Measurements from ENCODE around the gene CT47C1. TPM values are rescaled to one million over a fixed set of nuclear protein-coding genes. Genes with fewer than 3 reads are reported as not detected.
"Not testable (repeated sequence)": the region's sequence is repeated elsewhere in the genome, so short reads cannot be mapped to it uniquely, and the experiment has no call there.

Gene CT47C1
- polyA plus RNA-seq, 1 donor (not counting 4 experiments of a cell fraction or from before 2014, with no cell fraction given), result not detected

- H3K36me3 ChIP-seq (ENCODE audit: control insufficient read depth in 2 of 2, extremely low read depth in 1 of 2, insufficient read depth in 2 of 2, low read length in 2 of 2); H4K20me1 ChIP-seq (ENCODE audit: control insufficient read depth, extremely low read depth, insufficient read depth, low read length); H3K27me3 ChIP-seq (ENCODE audit: control insufficient read depth, extremely low read depth, insufficient read depth, low read length); dilution Hi-C loops (cut with MboI; ENCODE audit: extremely low pct_ligation_motif_present, low sequenced_read_pairs); H3K9ac ChIP-seq (ENCODE audit: control insufficient read depth, extremely low read depth, insufficient read depth, low read length); DNase-seq (ENCODE audit: low read depth, low spot score); H3K79me2 ChIP-seq (ENCODE audit: control insufficient read depth, insufficient read depth, low read length); H2AFZ ChIP-seq (ENCODE audit: control insufficient read depth, low read length); H3K4me3 ChIP-seq (ENCODE audit: control insufficient read depth in 2 of 3, extremely low read depth in 1 of 3, insufficient read depth in 2 of 3, low read depth in 1 of 3, low read length in 3 of 3); FAIRE-seq; H3K27ac ChIP-seq (ENCODE audit: control insufficient read depth, insufficient read depth, low read length); H3K4me2 ChIP-seq (ENCODE audit: control insufficient read depth, extremely low read depth, insufficient read depth, low read depth, low read length); H3K4me1 ChIP-seq (ENCODE audit: control insufficient read depth, extremely low read depth, insufficient read depth, low read length); H3K9me1 ChIP-seq (ENCODE audit: control insufficient read depth, extremely low read depth, insufficient read depth, low read length); H3K9me3 ChIP-seq (ENCODE audit: control insufficient read depth, low read depth, low read length): not testable (repeated sequence)
Observed at GRCh38 chrX:119027960-119028732, 44.6 kb upstream of the CT47C1 start.

GRCh38 chrX:119028733-119029330 lies 44.0 kb upstream of the CT47C1 start:
- Histone ChIP-seq H3K9me1 (ENCODE audit: control insufficient read depth, extremely low read depth, insufficient read depth, low read length) (no peaks in the 10 kb centered on the region), H3K9ac (ENCODE audit: control insufficient read depth, extremely low read depth, insufficient read depth, low read length) (no peak overlapping the region), H3K27me3 (ENCODE audit: control insufficient read depth, extremely low read depth, insufficient read depth, low read length) (no peaks in the 10 kb centered on the region), H3K4me2 (ENCODE audit: control insufficient read depth, extremely low read depth, insufficient read depth, low read depth, low read length) (no peak overlapping the region), H4K20me1 (ENCODE audit: control insufficient read depth, extremely low read depth, insufficient read depth, low read length) (no peaks in the 10 kb centered on the region), H2AFZ (ENCODE audit: control insufficient read depth, low read length) (no peak overlapping the region), H3K27ac (ENCODE audit: control insufficient read depth, insufficient read depth, low read length) (no peak overlapping the region), H3K9me3 (ENCODE audit: control insufficient read depth, low read depth, low read length) (no peaks in the 10 kb centered on the region), H3K79me2 (ENCODE audit: control insufficient read depth, insufficient read depth, low read length) (no peaks in the 10 kb centered on the region), H3K4me3 (ENCODE audit: control insufficient read depth in 2 of 3, extremely low read depth in 1 of 3, insufficient read depth in 2 of 3, low read depth in 1 of 3, low read length in 3 of 3) (no peak overlapping the region), H3K36me3 (ENCODE audit: control insufficient read depth in 2 of 2, extremely low read depth in 1 of 2, insufficient read depth in 2 of 2, low read length in 2 of 2) (no peaks in the 10 kb centered on the region), H3K4me1 (ENCODE audit: control insufficient read depth, extremely low read depth, insufficient read depth, low read length) (no peaks in the 10 kb centered on the region)
- DNase-seq (ENCODE audit: low read depth, low spot score) (no peak), FAIRE-seq (no peak)
- dilution Hi-C loops (cut with MboI; ENCODE audit: extremely low pct_ligation_motif_present, low sequenced_read_pairs), result no loop called here
- TF ChIP-seq CTCF (optimal IDR thresholded peaks at IDR 0.05 in 1 of 3, IDR thresholded peaks at IDR 0.05 in 1 of 3, conservative IDR thresholded peaks at IDR 0.05 in 1 of 3; ENCODE audit: extremely low read depth in 1 of 3, insufficient read depth in 2 of 3, low read length in 3 of 3) (no peak), EZH2 (IDR thresholded peaks at IDR 0.05; ENCODE audit: low read length) (no peak)

GRCh38 chrX:119029656-119030055 lies 43.1 kb upstream of the CT47C1 start:
- FAIRE-seq; dilution Hi-C loops (cut with MboI; ENCODE audit: extremely low pct_ligation_motif_present, low sequenced_read_pairs); H3K79me2 ChIP-seq (ENCODE audit: control insufficient read depth, insufficient read depth, low read length); H3K9me1 ChIP-seq (ENCODE audit: control insufficient read depth, extremely low read depth, insufficient read depth, low read length); H3K9me3 ChIP-seq (ENCODE audit: control insufficient read depth, low read depth, low read length); H3K9ac ChIP-seq (ENCODE audit: control insufficient read depth, extremely low read depth, insufficient read depth, low read length); H3K36me3 ChIP-seq (ENCODE audit: control insufficient read depth in 2 of 2, extremely low read depth in 1 of 2, insufficient read depth in 2 of 2, low read length in 2 of 2); H3K27ac ChIP-seq (ENCODE audit: control insufficient read depth, insufficient read depth, low read length); H3K4me3 ChIP-seq (ENCODE audit: control insufficient read depth in 2 of 3, extremely low read depth in 1 of 3, insufficient read depth in 2 of 3, low read depth in 1 of 3, low read length in 3 of 3); H2AFZ ChIP-seq (ENCODE audit: control insufficient read depth, low read length); H3K27me3 ChIP-seq (ENCODE audit: control insufficient read depth, extremely low read depth, insufficient read depth, low read length); H4K20me1 ChIP-seq (ENCODE audit: control insufficient read depth, extremely low read depth, insufficient read depth, low read length); H3K4me2 ChIP-seq (ENCODE audit: control insufficient read depth, extremely low read depth, insufficient read depth, low read depth, low read length); H3K4me1 ChIP-seq (ENCODE audit: control insufficient read depth, extremely low read depth, insufficient read depth, low read length); DNase-seq (ENCODE audit: low read depth, low spot score): not testable (repeated sequence)

Measured in keratinocyte (primary cell).